Colonic mucosa (tissue), 4 donors: ENCODE results near the gene FRAT2. TPM values are rescaled to one million over a fixed set of nuclear protein-coding genes. Genes with fewer than 3 reads are reported as not detected.

Experiments
- DNase-seq: peaks from one replicate; pipeline ENCODE4 v3.0.0-alpha.2; 2020
- H3K27ac ChIP-seq: fragments of 200-600 bp; one replicate; pipeline ENCODE4 v1.8.0; 2021
- H3K27me3 ChIP-seq: fragments of 200-600 bp; one replicate; pipeline ENCODE4 v1.8.0; 2021
- H3K36me3 ChIP-seq: fragments of 200-600 bp; one replicate; pipeline ENCODE4 v1.8.0; 2021
- H3K4me1 ChIP-seq: fragments of 200-600 bp; one replicate; pipeline ENCODE4 v1.8.0; 2021; ENCODE audit warnings: mild to moderate bottlenecking
- H3K4me3 ChIP-seq: fragments of 200-600 bp; one replicate; pipeline ENCODE4 v1.8.0; 2021
- H3K9ac ChIP-seq, 2 donors: one replicate each; pipeline ENCODE4 v1.7.0; 2013; ENCODE audit warnings: control low read depth in 2 of 2, low read depth in 2 of 2, low read length in 2 of 2
- H3K9me3 ChIP-seq: fragments of 200-600 bp; one replicate; pipeline ENCODE4 v1.8.0; 2021
- CTCF ChIP-seq: fragments of 200-600 bp; IDR thresholded peaks from one replicate; pipeline ENCODE4 v1.8.0; 2022; ENCODE audit warnings: antibody characterized with exemption, mild to moderate bottlenecking
- intact Hi-C: fragments of 100-400 bp; cut with DNase I; formaldehyde crosslinking; loops from one replicate; pipeline ENCODE4 v1.14.1; 2022
- total RNA-seq, 2 donors: library from RNA; stranded (reverse); fragmentation: NEBNext Ultra II Directional in 1 of 2; extraction: Animal tissue kit (Norgen Biotek cat#: 25700) in 1 of 2; gene quantifications; one replicate each; pipeline ENCODE4 v1.2.1, GENCODE V29; 2021
- donor health status: healthy.
- donor health status: DM: no; HTN: no; CAD: no.
- donor health status: DM: no; HTN: no; CAD: no.

Gene FRAT2
- total RNA-seq, 2 donors from 2014 or later, result 34.3 to 53.1 TPM

DNA sequence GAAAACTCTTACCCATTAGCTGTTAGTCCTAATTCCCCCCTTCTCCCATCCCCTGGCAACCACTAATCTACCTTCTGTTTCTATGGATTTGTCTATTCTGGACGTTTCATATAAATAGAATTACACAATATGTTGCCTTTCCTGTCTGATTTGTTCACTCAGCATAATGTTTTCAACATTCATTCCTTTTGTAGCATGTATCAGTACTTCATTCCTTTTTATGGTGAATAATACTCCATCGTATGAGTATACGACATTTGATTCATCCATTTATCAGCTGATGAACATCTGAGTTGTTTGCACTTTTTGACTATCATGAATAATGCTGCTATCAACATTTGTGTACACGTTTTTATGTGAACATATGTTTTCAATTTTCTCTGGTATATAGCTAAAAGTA is 19.9 kb downstream of the FRAT2 start:
- Histone ChIP-seq H3K27me3 (no peaks in the 10 kb centered on the region), H3K4me1 (no peaks in the 10 kb centered on the region), H3K4me3 (no peak overlapping the region), H3K9ac (no peak overlapping the region), H3K27ac (no peak overlapping the region), H3K9me3 (no peaks in the 10 kb centered on the region), H3K36me3 (no peaks in the 10 kb centered on the region)
- no peak for DNase-seq
- intact Hi-C loops, result no loop called here
- no peak for TF ChIP-seq CTCF

GRCh38 chr10:97312897-97313296 is 21.6 kb downstream of the FRAT2 start:
- Histone ChIP-seq H3K4me3 (no peak overlapping the region), H3K9ac (no peak overlapping the region), H3K27me3 (no peaks in the 10 kb centered on the region), H3K27ac (no peak overlapping the region), H3K36me3 (no peaks in the 10 kb centered on the region), H3K4me1 (no peaks in the 10 kb centered on the region), H3K9me3 (no peaks in the 10 kb centered on the region)
- no peak for DNase-seq
- intact Hi-C loops, result no loop called here
- TF ChIP-seq CTCF, result no peak

GRCh38 chr10:97311111-97311626 is 23.4 kb downstream of the FRAT2 start:
- Histone ChIP-seq H3K36me3 (no peaks in the 10 kb centered on the region), H3K4me1 (no peaks in the 10 kb centered on the region), H3K27me3 (no peaks in the 10 kb centered on the region), H3K4me3 (no peak overlapping the region), H3K27ac (no peak overlapping the region), H3K9me3 (no peaks in the 10 kb centered on the region), H3K9ac (no peak overlapping the region)
- intact Hi-C loops, result no loop called here
- no peak for DNase-seq
- TF ChIP-seq CTCF, result no peak

DNA sequence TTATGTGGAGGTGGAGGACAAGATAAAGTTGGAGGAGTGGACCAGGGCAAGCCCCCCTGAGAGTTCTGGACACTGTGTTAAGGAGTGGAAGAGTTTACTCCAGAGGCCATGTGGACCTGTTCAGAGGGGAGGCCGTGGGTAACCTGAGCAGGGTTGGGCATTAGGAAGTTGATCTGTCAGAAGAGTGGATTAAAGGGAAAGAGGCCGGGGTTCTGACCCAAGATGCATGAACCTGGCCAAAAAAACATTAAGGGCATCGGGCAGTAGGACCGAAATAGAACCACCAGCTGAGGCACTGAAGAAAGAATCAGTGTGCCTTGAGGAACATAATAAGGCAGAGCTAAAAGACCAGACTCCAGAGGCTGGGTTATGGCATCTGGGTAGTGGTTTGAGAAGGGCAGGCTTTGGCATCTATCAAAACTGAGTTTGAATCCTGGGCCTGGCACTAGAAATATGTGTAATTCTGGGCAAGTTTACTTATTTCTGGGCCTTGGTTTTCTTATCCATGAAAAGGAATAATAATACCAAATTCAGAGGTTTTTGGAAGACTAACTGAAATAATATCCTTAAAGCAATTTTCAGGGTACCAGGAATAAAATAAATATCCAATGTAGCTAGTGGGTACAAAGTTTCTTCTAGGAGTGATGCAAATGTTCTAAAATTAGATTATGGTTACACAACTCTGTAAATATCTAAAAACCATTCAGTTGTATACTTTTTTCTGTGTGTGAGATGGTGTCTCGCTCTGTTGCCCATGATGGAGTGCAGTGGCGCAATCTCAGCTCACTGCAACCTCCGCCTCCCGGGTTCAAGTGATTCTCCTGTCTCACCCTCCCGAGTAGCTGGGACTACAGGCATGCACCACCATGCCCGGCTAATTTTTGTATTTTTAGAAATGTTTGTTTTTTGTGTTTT is 26.4 kb downstream of the FRAT2 start:
- TF ChIP-seq CTCF, result no peak
- DNase-seq, result no peak
- no peaks in the 10 kb centered on the region for H3K36me3 ChIP-seq
- no peaks in the 10 kb centered on the region for H3K27me3 ChIP-seq
- no peaks in the 10 kb centered on the region for H3K4me1 ChIP-seq
- H3K4me3 ChIP-seq, result no peak overlapping the region
- H3K27ac ChIP-seq, result no peak overlapping the region
- no peak overlapping the region for H3K9ac ChIP-seq
- no peaks in the 10 kb centered on the region for H3K9me3 ChIP-seq
- intact Hi-C loops, result no loop called here

- H3K27me3 ChIP-seq, result no peaks in the 10 kb centered on the region
- no peak overlapping the region for H3K27ac ChIP-seq
- intact Hi-C loops, result no loop called here
- H3K36me3 ChIP-seq, result no peaks in the 10 kb centered on the region
- no peak overlapping the region for H3K4me3 ChIP-seq
- no peaks in the 10 kb centered on the region for H3K4me1 ChIP-seq
- no peak for DNase-seq
- no peak overlapping the region for H3K9ac ChIP-seq
- TF ChIP-seq CTCF, result no peak
- H3K9me3 ChIP-seq, result no peaks in the 10 kb centered on the region
Observed at GRCh38 chr10:97307441-97307840, 27.1 kb downstream of the FRAT2 start.
